GM21529 (cell line): ENCODE results near the gene KANSL1.

Source experiments
- ATAC-seq: cut with Tn5 transposase; IDR thresholded peaks from one replicate; pipeline ENCODE4 v1.9.1; 2021; ENCODE audit not compliant: unreplicated experiment

Gene KANSL1

DNA sequence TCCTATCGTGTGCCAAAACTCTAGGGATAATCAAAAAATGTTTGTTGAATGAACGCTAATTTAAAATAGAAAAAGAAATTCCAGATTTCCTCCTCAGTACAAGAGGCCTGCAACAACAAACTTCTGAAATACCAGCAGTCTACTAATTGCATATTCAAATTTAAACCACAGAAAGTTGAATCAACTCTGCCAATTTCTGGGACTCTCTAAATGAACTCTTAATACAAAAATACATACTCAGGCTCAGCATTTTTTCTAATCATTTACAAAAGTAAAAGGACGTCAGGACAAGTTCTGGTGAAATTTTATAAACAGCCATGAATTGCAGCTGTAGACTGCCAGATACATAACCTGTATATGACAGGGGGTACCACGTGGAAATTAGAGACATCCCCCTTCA, 49.0 kb downstream of the KANSL1 start:
- no peak for ATAC-seq

DNA sequence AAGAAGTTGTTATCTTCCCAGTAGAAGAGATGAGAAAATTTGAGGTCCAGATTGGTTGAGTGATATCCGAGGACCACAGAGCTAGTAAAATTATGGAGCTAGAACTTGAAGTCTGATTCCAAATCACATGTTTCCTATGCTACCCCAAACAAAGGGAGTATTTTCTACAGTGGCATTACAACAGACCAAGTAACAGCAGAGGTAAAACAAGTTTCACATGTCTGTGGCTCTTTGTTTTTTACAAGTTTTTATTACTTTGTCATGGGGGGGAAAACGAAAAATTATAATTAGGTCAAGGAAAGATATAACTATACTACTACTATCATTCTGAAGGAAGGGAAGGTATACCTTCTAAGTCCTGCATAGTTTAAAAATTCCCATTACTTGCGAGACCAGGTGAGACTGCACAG, 49.4 kb downstream of the KANSL1 start:
- ATAC-seq: no peak

- ATAC-seq: no peak
These were observed 51.6 kb downstream of the KANSL1 start for GRCh38 chr17:46141645-46142044.

GRCh38 chr17:46140645-46141197, 52.5 kb downstream of the KANSL1 start:
- ATAC-seq: no peak

- ATAC-seq: no peak
These were observed 53.6 kb downstream of the KANSL1 start for GRCh38 chr17:46139432-46140210.

GRCh38 chr17:46138473-46138872, 54.8 kb downstream of the KANSL1 start:
- no peak for ATAC-seq

- no peak for ATAC-seq
These were observed 56.4 kb downstream of the KANSL1 start for GRCh38 chr17:46136820-46137219.

- no peak for ATAC-seq
These were observed 57.2 kb downstream of the KANSL1 start for GRCh38 chr17:46135879-46136563.

DNA sequence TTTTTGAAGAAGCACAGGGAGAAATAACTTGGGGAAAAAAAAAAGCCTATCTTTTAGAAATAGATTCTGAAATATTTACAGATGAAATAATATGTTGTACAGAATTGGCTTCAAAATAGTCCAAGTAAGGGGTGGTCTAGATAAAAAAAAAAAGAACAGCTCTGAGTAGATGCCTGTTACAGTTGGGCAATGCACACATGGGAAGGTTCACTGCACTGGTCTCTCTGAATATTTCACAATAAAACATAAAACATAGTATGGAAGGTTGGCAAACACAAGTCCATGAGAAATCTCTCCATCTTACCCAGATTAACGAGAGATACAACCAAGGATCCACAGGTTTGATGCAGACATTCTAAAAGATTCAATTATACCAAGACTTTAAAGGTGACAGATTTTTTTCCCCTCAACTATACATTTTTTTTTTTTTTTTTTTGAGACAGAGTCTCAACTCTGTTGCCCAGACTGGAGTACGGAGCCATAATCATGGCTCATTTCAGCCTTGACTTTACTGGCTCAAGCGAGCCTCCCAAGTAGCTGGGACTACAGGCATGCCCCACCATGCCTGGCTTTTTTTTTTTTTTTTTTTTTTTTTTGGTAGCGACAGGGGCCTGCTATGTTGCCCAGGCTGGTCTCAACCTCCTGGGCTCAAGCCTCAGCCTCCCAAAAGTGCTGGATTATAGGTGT, 58.0 kb downstream of the KANSL1 start:
- ATAC-seq: no peak

GRCh38 chr17:46129302-46129701, 63.9 kb downstream of the KANSL1 start:
- ATAC-seq: no peak

DNA sequence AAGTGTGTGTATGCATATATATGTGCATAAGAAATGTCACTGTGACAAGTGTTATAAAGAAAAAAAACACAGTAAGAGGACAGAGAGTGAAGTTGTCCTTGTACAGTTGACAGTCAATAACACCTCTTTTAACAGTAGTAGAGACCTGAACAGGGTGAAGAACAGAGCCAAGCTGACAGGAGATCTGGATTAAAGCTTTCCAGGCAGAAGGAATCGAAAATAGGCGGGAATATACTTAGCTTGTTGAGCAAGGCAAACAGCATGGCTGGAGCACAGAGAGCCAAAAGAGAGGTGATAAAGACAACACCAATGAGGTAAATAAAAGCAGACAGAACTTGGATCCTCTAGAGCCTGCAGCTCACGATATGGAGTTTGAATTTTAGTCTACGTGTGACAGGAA, 64.8 kb downstream of the KANSL1 start:
- no peak for ATAC-seq

GRCh38 chr17:46127524-46127923, 65.7 kb downstream of the KANSL1 start:
- no peak for ATAC-seq

DNA sequence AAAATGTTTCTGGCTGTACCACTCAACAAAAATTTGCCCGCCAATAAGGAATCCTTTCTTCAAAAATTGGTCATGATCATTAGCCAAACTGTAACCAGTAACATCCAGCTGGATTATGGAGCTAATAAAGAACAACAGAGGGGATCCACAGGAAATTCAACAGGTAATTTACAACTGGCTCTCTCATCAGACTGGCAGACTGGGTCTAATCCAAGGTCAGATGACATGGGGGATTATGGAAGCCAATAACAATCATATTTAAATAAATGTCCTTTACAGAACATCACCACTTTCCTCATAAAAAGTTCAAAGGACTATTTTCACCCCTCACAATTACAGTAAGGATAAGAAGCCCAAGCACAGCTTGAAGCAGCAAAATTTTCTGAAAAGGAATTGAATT, 66.4 kb downstream of the KANSL1 start:
- no peak for ATAC-seq

GRCh38 chr17:46125831-46126230, 67.4 kb downstream of the KANSL1 start:
- ATAC-seq: no peak

DNA sequence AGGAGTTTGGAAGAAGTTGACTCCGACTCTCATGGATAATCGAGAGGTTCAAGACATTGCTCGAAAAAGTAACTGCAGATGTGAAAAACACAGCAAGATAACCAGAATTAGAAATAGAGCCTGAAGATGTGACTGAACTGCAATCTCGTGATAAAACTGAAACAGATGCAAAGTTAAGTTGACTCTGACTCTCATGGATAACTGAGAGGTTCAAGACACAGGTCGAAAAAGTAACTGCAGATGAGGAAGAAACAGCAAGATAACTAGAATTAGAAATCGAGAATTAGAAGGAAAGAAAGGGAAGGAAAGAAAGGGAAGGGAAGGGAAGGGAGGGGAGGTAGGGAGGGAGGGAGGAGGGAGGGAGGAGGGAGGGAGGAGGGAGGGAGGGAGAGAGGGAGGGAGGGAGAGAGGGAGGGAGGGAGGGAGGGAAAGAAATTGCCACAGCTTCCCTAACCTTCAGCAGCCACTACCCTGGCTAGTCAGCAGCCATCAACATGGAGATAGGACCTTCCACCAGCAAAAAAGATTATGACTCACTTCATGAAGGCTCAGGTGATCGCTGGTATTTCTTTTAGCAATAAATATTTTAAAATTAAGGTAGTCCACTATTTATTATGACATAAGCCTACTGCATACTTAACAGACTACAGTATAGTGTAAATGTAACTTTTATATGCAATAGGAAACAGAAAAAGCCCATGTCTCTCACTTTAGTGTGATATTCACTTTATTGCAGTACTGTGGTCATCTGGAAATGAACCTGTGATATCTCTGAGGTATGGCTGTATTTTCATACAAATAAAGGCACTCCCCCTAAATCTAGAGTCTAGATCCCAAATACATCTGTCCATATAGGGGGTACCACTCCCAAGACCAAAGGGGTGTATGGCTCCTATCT, 68.3 kb downstream of the KANSL1 start:
- no peak for ATAC-seq

DNA sequence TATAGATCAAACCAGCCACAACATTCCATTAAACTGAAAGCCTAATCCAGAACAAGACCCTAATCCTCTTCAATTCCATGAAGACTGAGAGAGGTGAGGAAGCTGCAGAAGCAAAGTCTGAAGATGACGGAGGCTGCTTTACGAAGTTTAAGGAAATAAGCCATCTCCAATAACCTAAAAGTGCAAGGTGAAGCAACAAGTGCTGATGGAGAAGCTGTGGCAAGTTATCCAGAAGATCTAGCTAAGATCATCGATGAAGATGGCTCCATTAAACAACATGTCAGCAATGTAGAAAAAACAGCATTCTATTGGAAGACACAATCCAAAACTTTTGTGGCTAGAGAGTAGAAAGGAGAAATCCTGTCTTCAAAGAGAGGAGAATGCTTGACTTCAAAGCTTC, 69.6 kb downstream of the KANSL1 start:
- ATAC-seq: no peak

GRCh38 chr17:46122486-46122871, 70.8 kb downstream of the KANSL1 start:
- no peak for ATAC-seq

DNA sequence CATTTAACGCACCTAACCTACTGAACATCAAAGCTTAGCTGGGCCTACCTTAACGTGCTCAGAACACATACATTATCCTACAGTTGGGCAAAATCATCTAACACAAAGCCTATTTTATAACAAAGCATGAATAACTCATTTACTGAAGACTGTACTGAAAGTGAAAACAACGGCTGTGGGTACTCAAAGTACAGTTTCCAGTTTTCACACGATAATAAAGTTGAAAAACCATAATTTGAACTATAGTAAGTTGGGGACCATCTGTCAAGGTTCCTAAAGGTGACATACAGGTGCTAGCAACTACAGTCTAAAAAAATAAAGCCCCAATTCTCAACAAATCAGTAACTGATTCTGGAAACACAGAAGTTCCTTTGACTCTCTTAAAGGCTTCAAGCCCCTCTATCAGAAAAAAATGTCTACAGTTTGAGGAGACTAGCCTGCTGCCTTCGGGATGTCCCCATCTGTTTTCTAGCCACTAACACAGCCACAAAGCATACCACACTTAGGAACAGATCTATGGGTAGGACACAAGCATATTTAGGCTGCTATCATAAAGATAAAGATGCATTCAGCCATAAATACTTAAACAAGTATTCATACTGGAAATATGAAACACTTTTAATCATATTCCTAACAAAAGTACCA, 71.3 kb downstream of the KANSL1 start:
- ATAC-seq: no peak

DNA sequence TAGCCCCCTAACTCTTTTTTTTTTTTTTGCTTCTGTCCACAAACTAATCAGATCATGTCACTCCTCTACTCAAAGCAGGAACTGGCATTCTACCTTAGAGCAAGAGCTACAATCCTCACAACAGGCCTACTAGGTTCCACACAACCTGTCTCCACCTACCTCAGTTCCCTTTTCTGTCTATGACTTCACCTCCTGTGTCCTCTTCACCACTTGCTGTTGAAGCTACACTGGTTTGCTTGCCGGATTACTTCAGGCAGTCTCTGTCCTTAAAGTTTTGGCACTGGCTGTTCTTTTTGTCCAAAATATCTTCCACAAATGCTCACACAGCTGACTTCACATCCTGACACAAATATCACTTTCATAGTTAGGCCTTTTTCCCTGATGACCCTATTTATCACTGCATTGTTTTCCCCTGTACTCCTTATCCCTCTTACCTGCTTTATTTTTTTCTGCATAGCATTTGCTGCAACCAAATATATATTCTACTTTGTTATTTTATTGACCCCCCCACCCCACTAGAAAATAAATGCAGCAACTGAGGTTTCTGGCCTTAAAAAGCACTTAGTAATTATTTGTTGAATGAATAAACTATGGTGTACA, 72.0 kb downstream of the KANSL1 start:
- ATAC-seq: no peak

DNA sequence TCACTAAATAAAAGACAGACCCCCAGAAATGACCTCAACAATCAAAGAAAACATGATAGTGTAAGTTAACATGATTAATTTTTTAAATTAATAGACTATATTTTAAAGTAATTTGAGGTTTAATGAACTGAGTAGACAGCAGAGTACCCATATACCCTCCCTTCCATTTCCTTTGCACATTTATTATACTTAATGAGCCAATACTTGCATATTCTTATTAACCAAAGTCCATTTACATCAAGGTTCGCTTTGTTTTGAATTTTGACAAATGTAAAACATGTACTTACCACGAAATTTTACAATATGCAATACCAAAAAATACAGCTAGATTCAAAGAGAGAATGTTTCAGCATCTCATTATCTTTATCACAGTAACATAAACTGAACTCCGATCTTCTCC, 72.7 kb downstream of the KANSL1 start:
- ATAC-seq: no peak
